ENCODE measurements around the gene GPR141.

- no peak for TF ChIP-seq POLR2A (IDR thresholded peaks at IDR 0.05; ENCODE audit: low read depth, low read length)
- no peak for TF ChIP-seq POLR2AphosphoS5 (IDR thresholded peaks at IDR 0.05; ENCODE audit: low read depth, low read length)
- TF ChIP-seq SPI1 (IDR thresholded peaks at IDR 0.05; ENCODE audit: low read depth, low read length): no peak
- TF ChIP-seq POU2F2 (IDR thresholded peaks at IDR 0.05; ENCODE audit: low read depth, low read length): no peak
- no peak for TF ChIP-seq TAF1 (IDR thresholded peaks at IDR 0.05; ENCODE audit: low read depth, low read length)
These were observed 19.8 kb downstream of the GPR141 start for GRCh38 chr7:37703361-37703760.
